Stimulated activated CD8-positive, alpha-beta memory T cell treated with anti-CD3 and anti-CD28 coated beads, Interleukin-12 subunit alpha, Interleukin-12 subunit beta, amount 100 ng/mL, for 1 hour (primary cell): ENCODE measurements around the gene BTBD9.
"Not testable (repeated sequence)": the region's sequence is repeated elsewhere in the genome, so short reads cannot be mapped to it uniquely, and the experiment has no call there.

Experiments used
- DNase-seq: peaks from one replicate; pipeline ENCODE4 v3.0.0-alpha.2; 2020; ENCODE audit warnings: low read depth

BTBD9 gene

GRCh38 chr6:38144365-38144945, 495.3 kb downstream of the BTBD9 start:
- DNase-seq, result no peak

GRCh38 chr6:38143191-38144150, 496.3 kb downstream of the BTBD9 start:
- no peak for DNase-seq

GRCh38 chr6:38142178-38142902, 497.4 kb downstream of the BTBD9 start:
- DNase-seq, result no peak

GRCh38 chr6:38141716-38142115, 498.0 kb downstream of the BTBD9 start:
- no peak for DNase-seq

DNA sequence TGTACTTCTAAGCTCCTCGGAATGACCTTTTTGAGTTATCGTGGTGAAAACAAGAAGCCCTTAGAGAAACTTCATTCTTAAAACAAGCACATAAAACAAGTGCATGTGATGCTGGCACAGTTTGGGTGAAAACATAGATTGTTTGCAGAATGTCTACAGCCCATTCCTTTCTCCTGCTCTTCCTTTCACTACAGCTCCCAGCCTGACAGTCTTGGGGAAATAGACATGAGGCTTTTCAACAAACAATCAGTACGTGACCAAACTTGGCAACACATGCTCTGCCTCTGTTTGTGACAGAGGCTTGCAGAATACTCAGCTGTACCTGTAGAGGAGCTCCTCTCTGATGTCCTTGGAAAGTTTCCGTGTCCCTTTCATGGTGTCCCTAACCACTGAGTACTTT, 498.6 kb downstream of the BTBD9 start:
- DNase-seq, result no peak

DNA sequence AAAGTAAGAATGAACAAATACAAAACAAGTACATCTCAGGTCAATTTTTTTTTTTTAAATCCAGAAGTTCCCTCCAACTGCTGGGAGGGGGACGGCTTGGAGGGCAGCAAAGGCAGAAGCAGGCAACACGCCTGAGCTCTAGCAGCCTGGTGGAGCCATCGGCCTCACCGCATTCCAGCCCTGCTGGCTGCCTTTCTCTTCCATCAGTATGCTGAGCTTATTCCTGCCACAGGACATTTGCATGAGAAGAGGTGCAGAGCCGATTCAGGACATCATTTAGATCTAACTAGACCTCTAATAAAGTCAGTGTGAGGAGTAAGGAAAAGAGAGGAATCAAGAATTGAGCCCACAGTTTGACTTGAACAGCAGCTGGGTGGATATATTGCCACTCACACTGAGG, 501.4 kb downstream of the BTBD9 start:
- DNase-seq, result no peak

- DNase-seq, result no peak
Observed at GRCh38 chr6:38137608-38138265, 502.0 kb downstream of the BTBD9 start.

DNA sequence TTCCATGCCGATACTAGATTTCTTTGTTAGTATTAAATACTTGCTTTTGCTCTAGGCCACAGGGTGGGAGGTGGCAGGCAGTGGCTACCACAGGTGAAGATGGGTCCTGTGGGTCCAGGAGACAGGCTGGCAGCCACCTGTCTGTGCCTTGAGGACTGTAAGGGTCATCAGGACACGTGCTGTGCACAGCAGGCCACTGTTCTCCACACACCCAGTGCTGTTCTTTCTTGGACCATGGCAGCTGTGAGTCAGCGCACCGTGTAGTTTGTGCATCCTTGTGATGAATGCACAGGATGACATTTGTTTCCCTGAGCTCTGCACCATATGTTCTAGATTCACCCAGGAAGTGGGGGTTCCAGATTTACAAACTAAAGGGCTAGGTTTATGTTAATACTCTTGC, 503.2 kb downstream of the BTBD9 start:
- DNase-seq, result no peak

GRCh38 chr6:38134704-38135088, 505.0 kb downstream of the BTBD9 start:
- DNase-seq, result no peak

- no peak for DNase-seq
Observed at GRCh38 chr6:38133932-38134703, 505.6 kb downstream of the BTBD9 start.

- DNase-seq, result no peak
Observed at GRCh38 chr6:38131527-38131965, 508.2 kb downstream of the BTBD9 start.

DNA sequence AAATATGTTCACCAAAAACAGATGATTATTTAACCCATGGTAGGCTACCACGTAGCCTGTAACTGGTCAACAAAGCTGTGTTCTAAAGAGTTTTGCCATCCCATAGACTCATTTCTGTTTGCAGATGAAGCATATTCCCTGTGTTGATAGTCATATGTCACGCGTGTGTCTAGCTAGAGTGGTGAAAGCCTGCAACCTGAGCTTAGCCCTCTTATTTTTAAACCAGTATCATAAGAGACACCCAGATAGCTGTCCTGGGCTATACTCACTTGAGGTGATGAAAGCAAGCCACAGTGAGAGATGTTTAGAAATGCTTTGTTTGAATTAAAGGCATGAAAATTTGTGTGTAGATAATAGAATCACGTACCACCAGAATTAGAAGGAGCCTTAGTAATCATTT, 512.4 kb downstream of the BTBD9 start:
- no peak for DNase-seq

- not testable (repeated sequence) for DNase-seq
Observed at GRCh38 chr6:38124224-38124926, 515.4 kb downstream of the BTBD9 start.

DNA sequence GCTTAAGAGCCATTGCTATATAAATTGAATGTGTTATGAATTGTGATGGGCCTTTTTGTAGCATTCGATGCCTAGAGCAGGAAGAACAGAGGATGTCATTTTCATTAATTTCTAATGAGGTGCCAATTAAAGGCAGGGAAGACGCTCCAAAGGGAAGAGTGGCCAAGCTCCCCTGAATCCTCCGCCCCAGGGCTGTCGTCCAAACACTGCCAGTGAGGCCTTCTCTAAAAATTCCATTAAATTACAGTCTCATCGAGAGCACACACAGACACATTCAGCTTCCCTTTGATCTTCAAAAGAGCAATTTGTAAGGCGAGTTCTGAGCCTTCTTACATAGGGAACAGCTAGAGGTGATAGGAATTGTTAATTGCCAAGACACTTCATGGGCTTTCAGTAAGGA, 520.2 kb downstream of the BTBD9 start:
- no peak for DNase-seq

DNA sequence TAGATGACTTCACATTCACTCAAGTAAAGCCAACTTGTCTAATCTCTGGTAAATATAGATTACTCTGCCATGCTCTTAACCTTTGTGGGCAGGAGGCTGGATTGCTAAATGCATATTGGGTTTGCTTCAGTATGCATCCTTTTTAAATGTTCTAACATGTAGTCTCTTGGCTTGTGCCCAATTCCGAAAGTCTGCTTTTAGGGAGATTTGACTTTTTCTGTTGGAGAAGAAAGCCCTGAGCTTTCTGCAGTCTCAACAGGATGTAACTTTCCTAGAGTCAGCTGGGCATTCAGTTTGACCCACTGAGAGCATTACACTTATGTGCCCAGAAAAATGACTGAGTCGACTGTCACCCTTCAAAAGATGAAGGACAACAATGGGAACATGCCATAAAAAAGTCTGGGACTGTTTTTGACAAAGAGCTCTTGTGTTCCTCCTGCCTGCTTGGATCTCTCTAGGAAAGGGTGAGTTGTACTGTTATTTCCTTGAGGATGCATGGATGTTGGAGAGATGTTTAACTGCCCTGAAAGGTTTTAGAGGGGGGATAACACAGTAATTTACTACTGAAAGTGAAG, 520.9 kb downstream of the BTBD9 start:
- DNase-seq, result no peak
